Kidney epithelial cell (primary cell): Measurements from ENCODE around the gene CUX1. TPM values are rescaled to one million over a fixed set of nuclear protein-coding genes. Genes with fewer than 3 reads are reported as not detected.

Experiments
- DNase-seq: peaks from one replicate; pipeline ENCODE4 v3.0.0-alpha.2; 2010; ENCODE audit warnings: low read depth
- H3K27me3 ChIP-seq: 2 replicates; pipeline ENCODE4 v1.6.0; 2011; ENCODE audit warnings: low read length; ENCODE audit not compliant: control insufficient read depth, insufficient read depth
- H3K36me3 ChIP-seq: 2 replicates; pipeline ENCODE4 v1.5.1; 2011; ENCODE audit warnings: low read length; ENCODE audit not compliant: control insufficient read depth, insufficient read depth
- H3K4me3 ChIP-seq: 2 replicates; pipeline ENCODE4 v1.5.1; 2011; ENCODE audit warnings: low read depth, mild to moderate bottlenecking, control low read depth, low read length
- CTCF ChIP-seq: IDR thresholded peaks from 2 replicates; pipeline ENCODE4 v1.5.1; 2011; ENCODE audit warnings: mild to moderate bottlenecking, moderate library complexity, low read length, control low read depth, inconsistent platforms; ENCODE audit not compliant: insufficient read depth, poor library complexity, severe bottlenecking
- total RNA-seq: library from RNA; depleted of rRNA; stranded (reverse); fragments of >200 nt; gene quantifications from 2 replicates; pipeline ENCODE4 v1.2.3, GENCODE V29; 2015

CUX1 gene
- total RNA-seq, 1 donor from 2014 or later, result 56.7 TPM

- Histone ChIP-seq H3K36me3 (no peaks in the 10 kb centered on the region), H3K27me3 (no peaks in the 10 kb centered on the region), H3K4me3 (no peak overlapping the region)
- TF ChIP-seq CTCF, result no peak
- no peak for DNase-seq
Observed at GRCh38 chr7:101996131-101996691, 178.8 kb downstream of the CUX1 start.

- no peak for TF ChIP-seq CTCF
- Histone ChIP-seq H3K36me3 (no peaks in the 10 kb centered on the region), H3K4me3 (no peak overlapping the region), H3K27me3 (no peaks in the 10 kb centered on the region)
- no peak for DNase-seq
Observed at GRCh38 chr7:101996876-101997275, 179.4 kb downstream of the CUX1 start.

- no peaks in the 10 kb centered on the region for H3K36me3 ChIP-seq
- no peak for TF ChIP-seq CTCF
- H3K27me3 ChIP-seq, result no peaks in the 10 kb centered on the region
- no peak overlapping the region for H3K4me3 ChIP-seq
- no peak for DNase-seq
Observed at GRCh38 chr7:101998029-101998905, 180.8 kb downstream of the CUX1 start.

GRCh38 chr7:101998906-101999240 lies 181.4 kb downstream of the CUX1 start:
- Histone ChIP-seq H3K27me3 (no peaks in the 10 kb centered on the region), H3K36me3 (no peaks in the 10 kb centered on the region), H3K4me3 (no peak overlapping the region)
- TF ChIP-seq CTCF, result no peak
- no peak for DNase-seq

GRCh38 chr7:101999393-101999792 lies 182.0 kb downstream of the CUX1 start:
- H3K27me3 ChIP-seq, result no peaks in the 10 kb centered on the region
- no peak for TF ChIP-seq CTCF
- DNase-seq, result no peak
- no peaks in the 10 kb centered on the region for H3K36me3 ChIP-seq
- no peak overlapping the region for H3K4me3 ChIP-seq
